ENCODE data around the gene IL34.
"Not testable (repeated sequence)": the region's sequence is repeated elsewhere in the genome, so short reads cannot be mapped to it uniquely, and the experiment has no call there.

The IL34 gene

DNA sequence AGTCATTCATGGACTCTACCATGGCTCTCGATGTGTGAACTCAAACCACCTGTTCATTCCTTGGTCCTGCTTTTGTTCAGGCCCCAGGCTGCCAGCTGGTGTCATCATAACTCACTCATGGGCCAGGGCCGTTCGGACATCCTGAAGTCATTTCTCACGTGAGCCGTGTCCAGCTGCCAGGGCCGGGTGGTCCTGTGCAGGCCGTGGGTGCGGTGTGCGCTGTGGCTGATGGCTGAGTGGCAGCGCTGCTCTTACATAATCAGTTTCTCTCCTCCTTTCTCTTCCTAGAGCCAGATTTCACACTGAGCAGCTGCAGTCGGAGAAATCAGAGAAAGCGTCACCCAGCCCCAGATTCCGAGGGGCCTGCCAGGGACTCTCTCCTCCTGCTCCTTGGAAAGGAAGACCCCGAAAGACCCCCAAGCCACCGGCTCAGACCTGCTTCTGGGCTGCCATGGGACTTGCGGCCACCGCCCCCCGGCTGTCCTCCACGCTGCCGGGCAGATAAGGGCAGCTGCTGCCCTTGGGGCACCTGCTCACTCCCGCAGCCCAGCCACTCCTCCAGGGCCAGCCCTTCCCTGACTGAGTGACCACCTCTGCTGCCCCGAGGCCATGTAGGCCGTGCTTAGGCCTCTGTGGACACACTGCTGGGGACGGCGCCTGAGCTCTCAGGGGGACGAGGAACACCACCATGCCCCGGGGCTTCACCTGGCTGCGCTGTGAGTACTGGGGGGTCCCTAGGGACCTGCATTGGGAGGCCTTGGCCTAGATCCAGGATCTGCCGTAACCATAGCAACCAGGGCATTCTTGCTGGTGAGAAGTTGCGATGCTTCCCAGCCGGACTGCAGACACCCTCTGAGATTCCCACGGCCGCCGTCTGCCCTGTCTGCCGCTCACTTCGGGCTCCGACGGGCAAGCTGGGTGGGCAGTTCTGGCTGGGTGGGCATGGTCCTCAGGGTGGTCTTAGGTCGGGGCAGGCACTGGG, at the start of gene IL34:
TSS of gene IL34 (plus strand) at position 300 of the 982 bp plus-strand sequence. CDS start at position 689, 389 bp downstream.
- peak; percentile 75 for DNase-seq (ENCODE audit: low spot score)

DNA sequence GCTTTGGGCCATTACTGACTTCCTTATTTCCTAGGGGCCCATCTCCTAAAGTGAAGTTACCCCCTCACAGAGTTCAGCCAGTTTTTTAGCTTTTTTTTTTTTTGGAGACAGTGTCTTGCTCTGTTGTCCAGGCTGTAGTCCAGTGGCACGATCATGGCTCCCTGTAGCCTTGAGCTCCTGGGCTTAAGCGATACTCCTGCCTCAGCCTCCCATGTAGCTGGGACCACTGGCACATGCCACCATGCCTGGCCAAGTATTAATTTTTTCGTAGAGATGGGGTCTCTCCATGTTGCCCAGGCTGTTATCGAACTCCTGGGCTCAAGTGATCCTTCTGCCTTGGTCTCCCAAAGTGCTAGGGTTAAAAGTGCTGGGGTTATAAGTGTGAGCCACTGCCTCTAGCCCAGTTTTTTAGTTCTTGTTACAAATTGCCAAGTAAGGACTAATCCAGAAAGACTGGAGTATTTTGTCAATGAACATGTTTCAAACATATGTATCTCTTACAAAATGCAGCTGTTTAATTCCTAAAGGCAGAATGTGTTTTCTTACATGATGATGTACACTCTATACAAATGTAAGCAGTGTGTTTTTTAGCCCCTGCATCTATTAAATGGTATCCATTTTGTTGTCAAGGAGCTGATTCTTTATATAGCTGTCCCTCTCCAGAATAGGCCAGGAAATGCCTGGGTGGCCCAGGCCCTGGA, 49.1 kb upstream of the IL34 start:
- no peak for DNase-seq (ENCODE audit: low spot score)

DNA sequence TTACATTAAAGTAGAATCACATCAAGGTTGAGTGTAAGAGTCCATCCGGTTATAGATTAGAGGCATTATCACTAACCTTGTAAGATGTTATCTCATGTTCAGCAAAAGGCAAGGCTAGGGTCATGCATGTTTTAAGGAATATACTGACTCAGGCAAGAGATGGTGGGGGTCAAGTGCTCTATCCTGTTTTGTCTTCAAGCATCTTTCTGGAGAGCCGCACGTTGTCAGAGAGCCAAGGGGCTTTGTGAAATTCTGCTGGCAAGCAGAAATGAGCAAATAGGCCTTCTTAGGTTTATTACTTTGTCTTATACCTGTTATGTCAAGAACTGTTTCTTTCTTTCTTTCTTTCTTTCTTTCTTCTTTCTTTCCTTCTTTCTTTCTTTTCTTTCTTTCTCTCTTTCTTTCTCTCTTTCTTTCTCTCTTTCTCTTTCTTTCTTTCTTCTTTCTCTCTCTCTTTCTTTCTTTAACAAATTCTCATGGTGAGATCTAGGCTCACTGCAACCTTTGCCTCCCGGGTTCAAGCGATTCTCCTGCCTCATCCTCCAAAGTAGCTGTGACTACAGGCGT, 47.3 kb upstream of the IL34 start:
- DNase-seq (ENCODE audit: low spot score), result no peak

DNA sequence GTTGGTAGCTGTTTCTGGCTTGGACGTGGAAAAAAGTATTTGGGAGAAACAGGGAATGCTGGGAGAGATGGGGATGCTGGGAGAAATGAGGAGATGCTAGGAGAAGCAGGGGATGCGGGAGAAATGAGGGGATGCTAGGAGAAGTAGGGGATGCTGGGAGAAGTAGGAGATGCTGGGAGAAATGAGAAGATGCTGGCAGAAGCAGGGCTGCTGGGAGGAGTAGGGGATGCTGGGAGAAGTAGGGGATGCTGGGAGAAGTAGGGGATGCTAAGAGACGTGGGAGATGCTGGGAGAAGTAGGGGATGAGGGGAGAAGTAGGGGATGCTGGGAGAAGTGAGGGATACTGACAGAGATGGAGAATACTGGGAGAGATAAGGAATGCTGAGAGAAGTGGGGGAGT, 45.6 kb upstream of the IL34 start:
- DNase-seq (ENCODE audit: low spot score), result no peak

DNA sequence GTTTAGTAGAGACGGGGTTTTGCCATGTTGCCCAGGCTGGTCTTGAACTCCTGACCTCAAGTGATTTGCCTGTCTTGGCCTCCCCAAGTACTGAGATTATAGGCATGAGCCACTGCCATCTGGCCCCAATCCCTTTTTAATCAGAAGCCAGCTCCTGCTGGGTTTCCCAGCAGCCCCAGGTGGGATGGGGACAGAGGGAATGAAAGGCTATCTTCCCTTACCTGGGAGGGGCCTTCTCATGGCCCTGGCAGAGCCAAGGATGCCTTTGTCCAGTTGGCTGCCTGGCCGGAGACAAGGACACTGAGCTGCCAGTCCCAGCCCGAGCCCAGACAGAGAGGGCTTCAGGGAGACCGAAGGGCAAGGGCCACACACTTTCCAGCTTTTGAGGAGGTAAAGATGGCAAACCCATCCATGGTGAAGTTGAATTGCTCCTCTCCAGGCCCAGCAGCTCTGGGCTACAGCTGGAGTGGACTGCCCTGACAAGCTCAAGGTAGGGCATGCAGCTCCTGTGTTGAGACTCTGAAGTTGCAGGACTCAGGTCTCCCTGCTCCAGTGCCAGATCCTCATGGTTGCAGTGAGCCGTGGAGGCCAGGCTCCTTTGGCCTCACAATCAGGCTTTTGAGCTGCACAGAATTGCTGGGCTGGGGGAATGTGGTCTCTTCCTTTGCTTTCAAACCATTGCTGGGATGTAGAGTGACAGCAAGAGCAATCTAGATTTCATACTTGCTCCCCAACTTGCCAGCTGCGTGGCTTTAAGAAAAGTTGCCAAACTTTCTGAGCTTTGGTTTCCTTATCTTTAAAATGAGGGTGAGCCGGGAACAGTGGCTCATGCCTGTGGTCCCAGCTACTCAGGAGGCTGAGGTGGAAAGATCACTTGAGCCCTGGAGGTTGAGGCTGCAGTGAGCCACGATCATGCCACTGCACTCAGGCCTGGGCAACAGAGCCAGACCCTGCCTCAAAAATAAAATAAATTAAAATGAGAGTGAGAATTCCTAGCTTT, 44.5 kb upstream of the IL34 start:
- peak; percentile 46 for DNase-seq (ENCODE audit: low spot score)

DNA sequence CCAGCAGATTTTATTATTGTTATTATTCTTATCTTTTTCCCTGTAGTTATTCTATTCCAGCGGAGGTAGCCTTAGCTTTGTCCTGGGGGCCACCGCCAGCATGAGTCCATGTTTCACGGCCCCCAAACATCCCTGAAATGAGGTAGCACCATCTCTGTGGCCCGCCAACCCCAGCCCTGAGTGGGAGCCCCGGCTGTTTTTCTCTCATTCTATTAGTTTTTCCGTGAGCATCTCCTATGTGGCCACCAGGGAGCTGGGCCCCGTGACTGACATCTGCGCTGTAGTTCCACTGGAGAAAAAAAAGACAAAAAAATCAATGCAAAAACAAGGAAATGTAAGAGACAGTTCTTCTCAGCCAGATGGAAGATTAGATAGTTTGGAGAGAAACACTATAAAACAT, 43.5 kb upstream of the IL34 start:
- DNase-seq (ENCODE audit: low spot score), result no peak

DNA sequence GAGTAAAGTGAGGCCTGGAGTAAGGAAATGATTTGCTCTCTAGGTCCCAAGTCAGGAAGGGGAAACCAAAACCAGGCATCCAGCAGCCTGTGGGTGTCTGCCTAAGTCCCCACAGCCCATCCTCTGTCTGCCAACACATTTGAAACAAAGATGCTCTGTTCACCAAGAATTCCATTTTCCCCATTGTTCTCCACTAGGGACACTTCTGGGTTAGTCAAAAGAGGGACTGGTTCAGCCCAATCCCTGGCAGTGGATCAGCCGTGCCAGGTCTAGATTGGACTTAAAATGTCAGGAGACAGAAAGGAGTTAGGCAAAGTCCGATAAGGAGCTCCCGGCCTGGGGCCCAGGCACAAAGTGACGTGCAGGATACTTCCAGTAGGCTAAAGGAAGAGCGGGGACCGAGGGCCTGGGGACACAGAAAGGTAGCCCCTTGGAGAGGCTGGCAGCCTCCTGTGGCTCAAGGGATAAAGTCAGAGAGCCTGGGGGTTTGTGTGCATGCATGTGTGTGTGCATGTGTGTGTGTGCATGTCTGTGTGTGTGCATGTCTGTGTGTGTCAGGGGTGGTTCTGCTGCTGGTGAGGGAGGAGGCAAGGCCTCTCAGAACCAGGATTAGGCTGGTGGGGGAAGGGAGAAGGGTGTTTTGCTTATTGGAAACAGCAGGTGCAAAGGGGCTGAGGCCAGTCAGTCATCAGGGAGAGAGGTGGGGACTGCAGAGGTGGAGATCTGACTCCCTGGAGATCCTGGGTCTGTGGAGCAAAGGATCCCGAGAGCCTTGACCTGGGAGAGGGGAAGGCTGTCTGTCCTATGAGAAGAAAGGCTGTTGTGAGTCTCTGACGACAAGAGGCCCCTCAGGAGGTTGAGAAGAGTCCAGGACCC, 41.7 kb upstream of the IL34 start:
- DNase-seq (ENCODE audit: low spot score), result no peak

DNA sequence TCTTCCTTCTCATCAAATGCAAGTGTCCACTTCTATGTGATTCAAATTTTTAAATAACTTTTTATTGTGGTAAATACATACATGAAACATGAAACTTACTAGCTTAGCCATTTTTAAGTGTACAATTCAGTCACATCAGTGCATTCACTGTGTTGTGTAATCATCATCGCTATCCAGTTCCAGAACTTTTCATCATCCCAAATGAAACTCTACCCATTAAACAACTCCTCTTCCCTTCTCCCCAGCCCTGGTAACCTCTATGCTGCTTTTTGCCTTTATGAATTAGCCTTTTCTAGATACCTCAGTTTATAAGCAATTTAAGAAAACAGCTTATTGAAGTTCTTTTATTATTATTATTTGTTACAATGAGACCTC, 41.1 kb upstream of the IL34 start:
- DNase-seq (ENCODE audit: low spot score), result no peak

DNA sequence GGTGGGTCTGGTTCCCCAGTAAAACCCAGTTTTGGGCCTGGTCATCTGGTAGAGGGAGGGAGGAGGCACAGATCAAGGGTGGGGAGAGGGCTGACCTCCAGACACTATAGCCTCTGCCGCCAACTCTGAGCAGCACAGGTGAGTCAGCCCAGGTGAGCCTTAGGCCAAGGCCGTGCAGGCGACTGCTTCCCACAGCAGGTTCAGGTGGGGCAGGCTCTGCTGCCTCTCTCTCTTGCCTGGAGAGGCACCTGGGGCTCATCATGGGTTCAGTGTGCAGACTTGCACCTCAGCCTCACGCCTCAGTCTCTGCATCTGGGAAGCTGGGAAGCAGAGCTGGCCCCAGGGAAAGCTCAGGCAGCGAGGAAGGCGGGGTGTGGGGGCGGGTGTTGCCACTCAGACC, 37.8 kb upstream of the IL34 start:
- DNase-seq (ENCODE audit: low spot score), result no peak

DNA sequence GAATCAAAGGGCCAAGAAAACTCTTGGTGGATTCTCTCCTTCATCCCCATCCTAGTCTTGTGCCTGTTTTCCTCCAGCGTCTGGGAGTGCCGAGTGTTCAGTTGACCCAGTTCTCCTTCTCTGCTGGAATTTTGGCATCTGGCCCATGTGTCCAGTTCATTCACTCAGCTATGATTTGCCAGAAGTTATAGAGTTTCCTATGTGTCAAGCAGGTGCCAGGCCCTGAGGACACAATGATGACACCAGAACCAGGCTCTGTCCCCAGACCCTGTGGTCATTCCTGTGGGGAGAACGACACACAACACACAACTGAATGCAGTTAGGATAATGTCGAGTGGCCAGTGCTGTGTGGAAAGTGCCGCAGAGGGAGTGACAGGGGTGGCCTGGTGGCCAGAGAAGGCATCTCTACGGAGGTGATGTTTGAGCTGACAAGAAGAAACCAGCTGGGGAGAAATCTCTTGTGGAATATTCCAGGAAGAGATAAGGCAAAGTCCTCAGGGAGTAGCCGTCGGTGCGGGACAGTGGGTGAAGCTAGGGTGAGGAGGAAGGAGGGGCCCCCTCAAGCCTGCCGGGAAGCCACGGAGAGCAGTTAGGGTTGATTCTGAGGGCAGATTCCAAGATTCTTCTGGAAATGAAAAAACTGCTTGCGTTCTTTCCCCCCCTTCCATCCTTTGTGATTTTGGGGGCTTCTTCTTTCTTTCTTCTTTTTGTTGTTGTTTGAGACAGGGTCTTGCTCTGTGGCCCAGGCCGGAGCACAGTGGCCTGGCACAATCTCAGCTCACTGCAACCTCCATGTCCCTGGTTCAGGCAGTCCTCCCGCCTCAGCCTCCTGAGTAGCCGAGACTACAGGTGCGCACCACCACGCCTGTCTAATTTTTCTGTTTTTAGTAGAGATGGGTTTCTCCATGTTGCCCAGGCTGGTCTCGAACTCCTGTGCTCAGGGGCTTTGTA, 35.8 kb upstream of the IL34 start:
- peak; percentile 47 for DNase-seq (ENCODE audit: low spot score)

DNA sequence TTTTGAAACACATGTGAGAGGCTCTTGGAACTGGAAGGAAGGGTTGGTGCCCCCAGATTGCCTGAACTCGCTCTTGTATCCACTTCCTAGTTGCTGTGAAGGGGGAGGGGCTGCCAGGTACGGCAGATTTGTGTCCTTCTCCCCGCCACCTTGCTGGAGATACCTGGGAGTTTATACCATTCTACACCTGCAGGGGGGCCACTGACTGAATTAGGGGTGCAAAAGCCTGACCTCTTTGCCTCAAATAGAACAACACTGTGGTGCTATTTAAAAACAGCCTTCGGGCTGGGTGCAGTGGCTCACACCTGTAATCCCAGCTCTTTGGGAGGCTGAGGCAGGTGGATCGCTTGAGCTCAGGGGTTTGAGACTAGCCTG, 35.1 kb upstream of the IL34 start:
- DNase-seq (ENCODE audit: low spot score), result no peak

DNA sequence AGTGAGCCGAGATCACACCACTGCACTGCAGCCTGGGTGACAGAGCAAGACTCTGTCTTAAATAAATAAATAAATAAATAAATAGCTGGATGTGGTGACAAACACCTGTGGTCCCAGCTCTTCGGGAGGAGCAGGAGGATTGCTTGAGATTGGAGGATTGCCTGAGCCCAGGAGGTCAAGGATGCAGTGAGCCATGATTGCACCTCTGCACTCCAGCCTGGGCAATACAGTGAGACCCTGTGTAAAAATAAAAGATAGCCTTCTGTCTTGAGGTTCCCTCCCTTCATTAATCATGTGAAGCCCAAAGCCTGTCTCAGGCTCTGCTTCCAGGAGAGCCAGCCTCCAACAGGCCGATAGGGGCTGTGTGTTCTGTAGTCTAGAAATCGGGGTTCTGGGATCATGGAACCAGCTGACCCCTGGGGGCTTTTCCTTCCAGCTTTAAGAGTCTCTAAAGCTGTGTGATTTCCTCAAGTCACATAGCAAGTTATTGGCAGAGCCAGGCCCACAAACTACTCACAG, 34.5 kb upstream of the IL34 start:
- no peak for DNase-seq (ENCODE audit: low spot score)

DNA sequence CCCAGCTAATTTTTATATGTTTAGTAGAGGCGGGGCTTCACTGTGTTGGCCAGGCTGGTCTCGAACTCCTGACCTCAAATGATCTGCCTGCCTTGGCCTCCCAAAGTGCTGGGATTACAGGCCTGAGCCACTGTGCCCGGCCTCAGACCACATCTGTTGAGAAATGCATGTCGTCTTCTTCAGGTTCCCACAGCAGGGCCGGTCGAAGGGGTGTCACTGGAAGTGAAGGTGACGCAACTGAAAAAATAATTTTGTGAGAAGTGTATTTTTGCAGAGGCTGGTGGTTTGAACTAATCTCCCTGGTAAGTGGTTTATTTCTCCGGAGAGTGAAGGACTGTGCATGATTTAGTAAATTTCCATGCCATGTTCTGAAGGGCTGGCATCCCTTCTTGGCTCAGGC, 33.4 kb upstream of the IL34 start:
- no peak for DNase-seq (ENCODE audit: low spot score)

DNA sequence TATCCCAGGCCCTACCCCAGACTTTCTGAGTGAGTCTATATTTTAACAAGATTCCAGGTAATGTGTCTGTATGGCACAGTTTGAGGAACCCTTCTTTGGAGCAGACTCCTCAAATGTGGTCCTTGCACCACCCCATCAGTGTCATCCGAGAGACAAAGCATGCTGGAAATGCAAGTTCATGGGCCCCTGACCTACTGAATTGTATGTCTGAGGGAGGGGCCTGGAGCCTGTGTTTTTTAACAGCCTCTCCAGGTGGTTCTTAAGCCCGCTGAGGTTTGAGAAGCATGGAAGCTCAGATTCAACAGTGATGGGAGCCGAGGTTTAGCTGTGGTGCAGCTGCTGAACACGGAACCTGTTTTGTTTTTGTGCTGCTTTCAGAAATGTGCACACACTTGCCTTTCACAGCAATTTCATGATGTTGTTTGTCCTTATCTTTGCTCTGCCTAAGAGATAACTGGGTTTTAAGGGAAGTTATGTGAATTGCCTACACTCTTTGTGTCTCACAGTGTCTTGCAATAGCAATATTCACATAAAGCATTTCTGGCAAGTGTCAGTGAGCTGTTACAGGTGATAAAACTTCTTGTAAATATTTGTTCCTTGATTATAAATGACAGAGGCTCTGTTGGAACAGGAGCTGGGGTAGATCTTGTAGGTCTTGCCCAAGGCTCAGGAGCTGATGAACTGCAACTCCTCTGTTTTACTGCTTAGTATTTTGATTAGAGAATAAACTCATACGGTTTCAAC, 32.0 kb upstream of the IL34 start:
- no peak for DNase-seq (ENCODE audit: low spot score)

DNA sequence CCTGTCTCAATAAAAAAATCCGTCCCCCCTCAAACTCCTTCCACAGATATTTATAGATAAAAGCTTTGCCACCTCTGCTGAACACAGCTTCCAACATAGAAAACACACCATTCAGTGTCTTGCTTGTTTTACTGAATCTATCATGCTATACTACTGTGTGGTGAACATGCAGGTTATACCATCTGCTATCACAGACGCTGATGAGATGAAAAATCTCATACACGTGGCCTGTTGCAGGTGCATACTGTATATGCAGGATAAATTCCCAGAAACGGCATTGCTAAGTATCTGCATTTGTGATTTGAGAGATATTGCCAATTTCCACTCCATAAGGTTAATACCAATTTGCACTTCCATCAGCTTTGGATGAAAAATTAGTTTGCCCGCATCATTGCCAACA, 30.4 kb upstream of the IL34 start:
- no peak for DNase-seq (ENCODE audit: low spot score)

DNA sequence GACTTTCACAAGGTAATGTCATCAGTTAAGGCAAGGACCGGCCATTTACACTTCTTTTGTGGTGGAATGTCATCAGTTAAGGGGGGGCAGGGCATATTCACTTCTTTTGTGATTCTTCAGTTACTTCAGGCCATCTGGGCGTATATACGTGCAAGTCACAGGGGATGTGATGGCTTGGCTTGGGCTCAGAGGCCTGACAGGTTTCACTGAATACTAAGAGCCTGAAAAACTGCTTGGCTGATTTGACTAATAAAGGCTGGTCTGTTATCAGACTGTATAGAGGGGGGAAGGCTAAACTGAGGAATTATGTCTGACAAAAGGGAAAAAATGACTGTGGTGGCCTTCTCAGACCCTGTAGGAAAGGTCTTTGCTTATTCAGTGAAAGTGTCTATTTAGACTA, 24.5 kb upstream of the IL34 start:
- DNase-seq (ENCODE audit: low spot score), result not testable (repeated sequence)

DNA sequence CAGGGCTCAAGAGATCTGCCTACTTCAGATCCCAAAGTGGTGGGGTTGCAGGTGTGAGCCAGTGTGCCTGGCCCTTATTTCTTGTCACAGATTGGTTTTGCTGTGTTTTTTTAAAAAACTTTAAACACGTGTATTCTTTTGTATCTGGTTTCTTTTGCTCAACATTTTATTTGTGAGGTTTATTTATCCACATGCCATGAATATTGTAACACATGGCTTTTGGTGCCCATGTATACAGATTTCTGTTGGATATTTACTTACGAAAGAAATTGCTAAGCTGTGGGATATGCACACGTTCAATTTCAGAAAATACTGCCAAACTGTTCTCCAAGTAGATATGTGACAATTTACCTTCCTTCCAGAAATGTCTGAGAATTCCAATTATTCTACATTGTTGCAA, 18.7 kb upstream of the IL34 start:
- no peak for DNase-seq (ENCODE audit: low spot score)

DNA sequence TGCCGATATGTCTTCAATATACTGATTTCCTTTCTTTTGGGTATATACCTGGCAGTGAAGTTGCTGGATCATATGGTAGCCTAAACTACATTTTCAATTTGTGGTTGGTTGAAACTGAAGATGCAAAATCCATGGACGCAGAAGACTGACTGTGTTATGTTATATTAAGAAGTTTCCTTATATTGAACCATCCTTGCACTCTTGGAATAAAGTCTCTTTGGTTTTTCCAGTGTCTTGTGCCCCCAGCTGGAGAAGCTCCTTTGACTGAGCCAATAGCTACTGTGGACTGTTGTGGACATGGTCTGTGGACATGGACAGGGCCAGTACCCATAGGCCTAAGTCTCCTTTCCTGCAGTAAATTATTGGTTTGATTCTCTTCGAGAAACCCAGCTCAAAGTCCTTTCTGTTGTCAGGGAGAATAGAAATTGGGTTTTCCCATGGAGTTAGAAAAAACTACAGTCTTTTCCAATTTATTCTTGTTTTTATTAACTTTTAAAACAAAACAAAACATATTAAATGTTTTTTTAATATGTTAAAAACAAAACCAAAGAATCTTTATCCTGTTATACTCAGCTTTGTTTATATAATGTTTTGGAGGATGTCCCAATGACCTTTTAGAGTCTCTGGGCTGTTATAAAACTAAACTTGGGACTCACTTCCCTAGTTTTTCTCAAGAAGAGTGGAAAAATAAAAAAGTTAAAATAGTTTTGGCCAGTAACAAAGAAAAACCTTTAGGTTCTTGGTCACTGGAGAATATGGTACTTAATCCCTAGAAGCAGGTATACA, 15.2 kb upstream of the IL34 start:
- no peak for DNase-seq (ENCODE audit: low spot score)

Measured in cerebellar cortex (tissue), 1 donor.